CD4-positive, alpha-beta memory T cell (primary cell): ENCODE results near the gene C6orf15. TPM values are rescaled to one million over a fixed set of nuclear protein-coding genes. Genes with fewer than 3 reads are reported as not detected.
"Not testable (repeated sequence)": the region's sequence is repeated elsewhere in the genome, so short reads cannot be mapped to it uniquely, and the experiment has no call there.

Experiments
- CTCF ChIA-PET: fragments of 350-600 bp; sonication (Branson Sonifier 250); formaldehyde crosslinking; loops from one replicate; lab custom pipeline; 2021; ENCODE audit warnings: inconsistent platforms; ENCODE audit not compliant: partially characterized antibody; lab: Charles Lee
- POLR2A ChIA-PET: fragments of 350-600 bp; sonication (Branson Sonifier 250); formaldehyde crosslinking; loops from one replicate; lab custom pipeline; 2021; ENCODE audit not compliant: partially characterized antibody; lab: Charles Lee
- DNase-seq, 5 donors: peaks; one replicate each; pipeline versions ENCODE4 v3.0.0 to v3.0.0-alpha.2; 2020 to 2022; ENCODE audit warnings: mixed read lengths in 1 of 5
- H3K27ac ChIP-seq: one replicate; pipeline ENCODE4 v1.7.0; 2013; ENCODE audit warnings: low read depth, low read length
- H3K27me3 ChIP-seq: 2 replicates; pipeline ENCODE4 v1.7.0; 2013; ENCODE audit warnings: mild to moderate bottlenecking, low read length, moderate library complexity; ENCODE audit not compliant: insufficient read depth
- H3K36me3 ChIP-seq: 2 replicates; pipeline ENCODE4 v1.7.0; 2013; ENCODE audit warnings: mild to moderate bottlenecking, low read length, moderate library complexity; ENCODE audit not compliant: insufficient read depth
- H3K4me1 ChIP-seq: 2 replicates; pipeline ENCODE4 v1.7.0; 2013; ENCODE audit warnings: mild to moderate bottlenecking, low read length, moderate library complexity; ENCODE audit not compliant: insufficient read depth
- H3K4me3 ChIP-seq, 2 donors: one replicate each; pipeline ENCODE4 v1.7.0; 2013; ENCODE audit warnings: low read length in 2 of 2, mild to moderate bottlenecking in 1 of 2
- H3K9me3 ChIP-seq, 2 donors: one replicate each; pipeline ENCODE4 v1.7.0; 2013; ENCODE audit warnings: low read length in 2 of 2, control low read depth in 1 of 2; ENCODE audit not compliant: control insufficient read depth in 1 of 2
- H3K27ac Mint-ChIP-seq, 7 donors: one replicate each; pipeline ENCODE4 v1.8.0; 2020 to 2021; ENCODE audit warnings: mixed read lengths in 7 of 7, mild to moderate bottlenecking in 6 of 7, inconsistent platforms in 3 of 7, moderate library complexity in 3 of 7
- H3K27me3 Mint-ChIP-seq, 2 donors: one replicate each; pipeline ENCODE4 v1.8.0; 2020 to 2021; ENCODE audit warnings: mixed read lengths in 2 of 2
- H3K36me3 Mint-ChIP-seq, 2 donors: one replicate each; pipeline ENCODE4 v1.8.0; 2020 to 2021; ENCODE audit warnings: mixed read lengths in 2 of 2, inconsistent platforms in 1 of 2, mild to moderate bottlenecking in 1 of 2
- H3K4me1 Mint-ChIP-seq, 4 donors: one replicate each; pipeline ENCODE4 v1.8.0; 2020 to 2021; ENCODE audit warnings: mixed read lengths in 4 of 4, mild to moderate bottlenecking in 1 of 4
- H3K4me3 Mint-ChIP-seq, 8 donors: one replicate each; pipeline ENCODE4 v1.8.0; 2020 to 2021; ENCODE audit warnings: mixed read lengths in 8 of 8, mild to moderate bottlenecking in 7 of 8, moderate library complexity in 6 of 8, inconsistent platforms in 3 of 8
- H3K9me3 Mint-ChIP-seq, 8 donors: one replicate each; pipeline ENCODE4 v1.8.0; 2020 to 2021; ENCODE audit warnings: mixed read lengths in 8 of 8, mild to moderate bottlenecking in 5 of 8, inconsistent platforms in 3 of 8, moderate library complexity in 1 of 8
- intact Hi-C: fragments of 100-400 bp; cut with micrococcal nuclease; formaldehyde crosslinking; loops from one replicate; pipeline ENCODE4 v1.15.1; 2023
- polyA plus RNA-seq, 2 donors: library from polyadenylated mRNA; unstranded; fragments of 300-500 nt; fragmentation: Illumina TruSeq; gene quantifications; one replicate each; pipeline ENCODE4 v1.2.3, GENCODE V29; 2021
- total RNA-seq, 2 experiments: library from RNA; stranded (reverse); gene quantifications; one replicate each; pipeline ENCODE4 v1.2.3, GENCODE V29; 2021

The C6orf15 gene
- total and polyA plus RNA-seq, 4 experiments from 2014 or later, result not detected

DNA sequence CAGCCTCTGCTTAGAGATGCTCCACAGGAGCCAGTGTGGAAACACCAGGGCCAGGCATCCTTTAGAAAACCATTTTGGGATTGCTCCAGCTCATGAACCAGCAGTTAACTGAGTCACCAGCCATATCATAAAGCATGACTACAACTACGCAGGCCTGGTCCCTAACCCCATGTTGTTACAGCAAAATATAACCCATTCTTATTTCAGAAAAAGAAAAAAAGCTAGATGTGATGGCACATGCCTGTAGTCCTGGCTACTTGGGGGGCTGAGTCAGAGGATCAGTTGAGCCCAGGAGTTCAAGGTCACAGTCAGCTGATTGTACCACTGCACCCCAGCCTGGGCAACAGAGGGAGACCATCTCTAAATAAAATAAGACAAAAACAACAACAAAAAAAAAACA is 36.8 kb downstream of the C6orf15 start:
- no peaks in the 10 kb centered on the region for H3K36me3 ChIP-seq
- DNase-seq, result no peak
- peaks cover 2 to 8% (median 6%) of the 10 kb centered on the region in 4 donors for H3K4me1 Mint-ChIP-seq
- no peaks in the 10 kb centered on the region for H3K36me3 Mint-ChIP-seq
- peaks cover 8% of the 10 kb centered on the region for H3K4me1 ChIP-seq
- no peak overlapping the region for H3K4me3 Mint-ChIP-seq
- H3K4me3 ChIP-seq, result no peak overlapping the region
- POLR2A ChIA-PET, result no interaction called here
- no peak overlapping the region for H3K27ac ChIP-seq
- H3K9me3 ChIP-seq, result no peaks in the 10 kb centered on the region
- CTCF ChIA-PET, result no interaction called here
- intact Hi-C loops, result no loop called here
- H3K27ac Mint-ChIP-seq, result no peak overlapping the region
- H3K9me3 Mint-ChIP-seq, result no peaks in the 10 kb centered on the region
- no peaks in the 10 kb centered on the region for H3K27me3 ChIP-seq
- H3K27me3 Mint-ChIP-seq, result peaks cover 3% of the 10 kb centered on the region in 2 donors

DNA sequence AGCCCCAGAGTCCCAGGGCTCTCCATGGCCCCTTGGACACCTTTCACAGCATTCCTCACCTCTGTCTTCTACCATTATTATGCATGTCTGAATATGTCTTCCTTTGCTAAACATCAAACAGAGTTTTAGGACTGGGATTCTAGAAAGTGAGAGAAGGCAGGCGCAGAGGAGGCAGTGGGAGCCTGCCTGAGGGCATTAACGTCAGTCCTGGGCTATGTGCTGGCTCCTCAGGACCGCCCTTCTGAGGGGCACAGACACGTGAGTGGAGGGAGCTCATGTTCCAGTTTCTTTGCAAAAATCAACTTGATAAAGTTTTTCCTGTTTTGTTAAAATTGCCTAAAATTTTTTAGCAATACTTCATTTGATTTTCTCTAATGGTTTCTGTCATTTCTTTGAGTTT is 38.0 kb downstream of the C6orf15 start:
- Mint-ChIP-seq H3K9me3 (no peaks in the 10 kb centered on the region), H3K4me3 (no peak overlapping the region), H3K4me1 (peaks cover 0 to 2% (median 1%) of the 10 kb centered on the region in 4 donors), H3K36me3 (no peaks in the 10 kb centered on the region), H3K27me3 (peaks cover 0 to 1% of the 10 kb centered on the region in 2 donors), H3K27ac (peak overlapping the region in 1 of 7 donors; percentile 48)
- Histone ChIP-seq H3K27me3 (no peaks in the 10 kb centered on the region), H3K4me1 (peaks cover 1% of the 10 kb centered on the region), H3K9me3 (no peaks in the 10 kb centered on the region), H3K36me3 (no peaks in the 10 kb centered on the region), H3K4me3 (no peak overlapping the region), H3K27ac (no peak overlapping the region)
- CTCF ChIA-PET, result interaction anchor here (2.9 kb wide), 1 partner anchor 13 kb away, joined by 12 read pairs; no protein-coding TSS in a partner anchor
- intact Hi-C loops, result no loop called here
- DNase-seq, result no peak
- POLR2A ChIA-PET, result no interaction called here

DNA sequence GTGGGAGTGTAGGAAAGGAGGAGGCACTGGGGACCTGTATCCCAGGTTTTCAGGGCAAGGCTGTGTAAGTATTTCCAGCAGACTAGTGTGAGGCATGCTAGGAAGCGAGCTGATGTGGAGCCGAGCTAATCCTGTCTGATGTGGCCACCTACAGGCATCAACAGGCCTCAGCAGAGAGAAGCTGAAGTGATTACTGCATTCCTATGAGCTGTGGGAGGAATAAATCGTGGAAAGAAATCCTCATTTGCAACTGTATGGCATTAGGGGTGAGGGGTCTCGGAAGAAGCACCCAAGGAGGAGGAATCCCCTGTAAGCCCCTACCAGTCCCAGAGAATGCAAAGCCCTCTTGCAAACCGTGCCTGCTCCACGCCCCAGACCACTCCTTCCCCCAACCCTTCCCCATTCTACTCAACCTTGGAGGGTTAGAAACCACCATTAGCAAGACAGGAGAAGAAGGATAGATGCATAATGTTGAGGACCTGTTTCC is 41.6 kb downstream of the C6orf15 start:
- H3K9me3 Mint-ChIP-seq, result no peaks in the 10 kb centered on the region
- no peak for DNase-seq
- Histone ChIP-seq H3K4me3 (no peak overlapping the region), H3K27me3 (no peaks in the 10 kb centered on the region), H3K4me1 (no peaks in the 10 kb centered on the region), H3K27ac (no peak overlapping the region), H3K36me3 (no peaks in the 10 kb centered on the region), H3K9me3 (no peaks in the 10 kb centered on the region)
- no peak overlapping the region for H3K4me3 Mint-ChIP-seq
- peaks cover 0 to 2% (median 0%) of the 10 kb centered on the region in 4 donors for H3K4me1 Mint-ChIP-seq
- peaks cover 0 to 3% of the 10 kb centered on the region in 2 donors for H3K27me3 Mint-ChIP-seq
- H3K27ac Mint-ChIP-seq, result no peak overlapping the region
- H3K36me3 Mint-ChIP-seq, result no peaks in the 10 kb centered on the region
- intact Hi-C loops, result no loop called here
- CTCF ChIA-PET, result interaction anchor here (0.9 to 3.6 kb wide), 7 partner anchors 8 to 277 kb away, joined by 3 to 38 read pairs (median 4); no protein-coding TSS in a partner anchor
- POLR2A ChIA-PET, result no interaction called here

DNA sequence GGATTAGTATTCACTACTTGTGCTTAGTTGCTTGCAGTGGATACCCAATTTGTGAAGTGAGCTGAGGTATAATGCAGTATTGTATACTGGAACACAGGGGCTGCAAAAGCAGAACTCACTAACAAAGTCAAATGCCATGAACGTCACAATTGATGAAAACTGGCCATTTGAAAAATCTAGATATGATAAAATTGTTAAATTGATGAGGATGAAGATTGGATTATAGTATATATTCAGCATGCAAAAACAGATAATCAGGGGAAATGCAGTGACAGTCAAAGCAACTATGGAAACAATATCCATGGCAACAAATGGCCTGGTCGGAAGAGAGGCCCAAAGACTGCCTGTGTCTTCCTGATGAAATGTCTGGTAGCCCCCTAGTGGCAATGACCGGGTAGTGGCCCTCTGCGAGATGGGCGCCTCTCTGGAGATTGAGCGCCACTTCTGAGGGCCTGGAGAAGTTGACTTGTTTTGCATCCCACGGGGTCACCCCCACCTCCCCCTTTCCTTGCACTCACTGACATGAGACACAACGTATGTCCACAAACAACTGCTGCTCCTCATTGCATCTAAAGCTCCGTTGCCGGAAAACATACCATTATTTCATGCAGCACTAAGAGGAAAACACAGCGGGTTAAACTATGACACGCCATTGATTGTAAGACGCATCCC is 43.6 kb downstream of the C6orf15 start:
- H3K4me1 ChIP-seq, result no peaks in the 10 kb centered on the region
- no peaks in the 10 kb centered on the region for H3K9me3 ChIP-seq
- Mint-ChIP-seq H3K27me3 (peaks cover 0 to 3% of the 10 kb centered on the region in 2 donors), H3K4me1 (peaks cover 0 to 2% (median 0%) of the 10 kb centered on the region in 4 donors), H3K36me3 (no peaks in the 10 kb centered on the region), H3K9me3 (no peaks in the 10 kb centered on the region), H3K4me3 (no peak overlapping the region), H3K27ac (peak overlapping the region in 2 of 7 donors; percentile 12 to 17)
- POLR2A ChIA-PET, result no interaction called here
- no peak overlapping the region for H3K4me3 ChIP-seq
- DNase-seq, result peak; percentile 58 to 72 (median 66)
- intact Hi-C loops, result loop anchor here (1.0 kb wide), 2 partner anchors 18 to 155 kb away; partner anchors contain the start of gene VARS2
- no peaks in the 10 kb centered on the region for H3K27me3 ChIP-seq
- no peaks in the 10 kb centered on the region for H3K36me3 ChIP-seq
- CTCF ChIA-PET, result interaction anchor here (0.8 to 3.6 kb wide), 18 partner anchors 10 to 390 kb away, joined by 3 to 38 read pairs (median 4); partner anchors contain the start of gene VARS2
- H3K27ac ChIP-seq, result no peak overlapping the region

DNA sequence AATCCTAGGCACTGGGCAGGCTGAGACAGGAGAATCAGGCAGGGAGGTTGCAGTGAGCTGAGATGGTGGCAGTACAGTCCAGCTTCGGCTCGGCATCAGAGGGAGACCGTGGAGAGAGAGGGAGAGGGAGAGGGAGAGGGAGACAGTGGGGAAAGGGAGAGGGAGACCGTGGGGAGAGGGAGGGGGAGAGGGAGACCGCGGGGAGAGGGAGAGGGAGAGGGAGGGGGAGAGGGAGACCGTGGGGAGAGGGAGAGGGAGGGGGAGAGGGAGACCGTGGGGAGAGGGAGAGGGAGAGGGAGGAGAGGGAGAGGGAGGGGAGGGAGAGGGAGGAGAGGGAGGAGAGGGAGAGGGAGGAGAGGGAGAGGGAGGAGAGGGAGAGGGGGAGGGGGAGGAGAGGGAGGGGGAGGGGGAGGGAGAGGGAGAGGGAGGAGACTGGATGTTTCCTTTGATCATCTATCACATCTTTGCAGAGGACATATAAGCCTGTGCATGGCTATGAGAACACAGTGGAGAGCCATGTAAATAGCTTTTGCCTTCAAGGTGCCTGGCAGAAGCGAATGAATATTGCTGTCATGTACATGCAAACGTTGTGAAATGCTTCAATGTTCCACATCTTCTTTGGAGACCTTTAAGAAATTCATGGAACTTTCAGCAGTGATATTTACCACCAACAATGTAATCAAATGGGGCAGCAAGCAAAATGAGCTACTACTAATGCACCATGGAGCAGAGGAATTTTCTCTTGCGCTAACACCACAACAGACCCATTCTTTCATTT is 44.3 kb downstream of the C6orf15 start:
- POLR2A ChIA-PET, H3K27me3 ChIP-seq, H3K27ac Mint-ChIP-seq, H3K4me3 ChIP-seq, DNase-seq, H3K36me3 ChIP-seq, H3K4me1 ChIP-seq, H3K9me3 Mint-ChIP-seq, H3K36me3 Mint-ChIP-seq, intact Hi-C loops, H3K27me3 Mint-ChIP-seq, H3K4me3 Mint-ChIP-seq, H3K4me1 Mint-ChIP-seq, H3K27ac ChIP-seq, H3K9me3 ChIP-seq: not testable (repeated sequence)
- CTCF ChIA-PET, result interaction anchor here (0.7 to 3.6 kb wide), 12 partner anchors 11 to 362 kb away, joined by 3 to 38 read pairs (median 6); partner anchors contain the start of gene VARS2

DNA sequence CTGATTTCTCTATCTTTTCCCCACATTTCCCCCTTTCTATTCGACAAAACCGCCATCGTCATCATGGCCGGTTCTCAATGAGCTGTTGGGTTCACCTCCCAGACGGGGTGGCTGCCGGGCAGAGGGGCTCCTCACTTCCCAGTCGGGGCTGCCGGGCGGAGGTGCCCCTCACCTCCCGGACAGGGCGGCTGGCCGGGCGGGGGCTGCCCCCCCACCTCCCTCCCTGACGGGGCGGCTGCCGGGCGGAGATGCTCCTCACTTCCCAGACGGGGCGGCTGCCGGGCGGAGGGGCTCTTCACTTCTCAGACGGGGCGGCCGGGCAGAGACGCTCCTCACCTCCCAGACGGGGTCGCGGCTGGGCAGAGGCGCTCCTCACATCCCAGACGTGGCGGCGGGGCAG is 45.3 kb downstream of the C6orf15 start:
- POLR2A ChIA-PET, H3K4me1 Mint-ChIP-seq, DNase-seq, H3K4me1 ChIP-seq, H3K9me3 ChIP-seq, intact Hi-C loops, H3K27ac Mint-ChIP-seq, H3K9me3 Mint-ChIP-seq, H3K27me3 ChIP-seq, H3K36me3 ChIP-seq, H3K4me3 ChIP-seq, H3K27ac ChIP-seq, CTCF ChIA-PET, H3K27me3 Mint-ChIP-seq, H3K4me3 Mint-ChIP-seq, H3K36me3 Mint-ChIP-seq: not testable (repeated sequence)

DNA sequence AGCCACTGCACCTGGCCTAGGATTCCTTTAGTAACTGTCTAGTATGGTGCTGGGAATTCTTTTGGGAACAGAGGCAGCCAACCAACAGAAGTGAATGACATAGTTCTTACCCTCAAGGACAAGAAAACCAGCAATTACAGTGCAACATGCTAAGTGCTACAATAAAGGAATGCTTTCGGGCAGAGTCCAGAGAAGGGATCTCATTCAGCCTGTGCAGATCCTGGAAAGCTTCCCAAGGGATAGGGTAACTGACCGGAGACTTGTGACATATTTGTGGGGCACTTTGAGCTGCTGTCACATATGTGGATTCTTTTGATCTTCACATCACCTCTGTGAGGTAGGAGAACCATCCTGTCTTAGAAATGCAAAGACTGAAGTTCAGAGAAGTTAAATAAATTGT is 46.8 kb downstream of the C6orf15 start:
- H3K36me3 Mint-ChIP-seq, result no peaks in the 10 kb centered on the region
- Histone ChIP-seq H3K36me3 (no peaks in the 10 kb centered on the region), H3K4me1 (no peaks in the 10 kb centered on the region), H3K27me3 (no peaks in the 10 kb centered on the region), H3K4me3 (no peak overlapping the region), H3K9me3 (no peaks in the 10 kb centered on the region), H3K27ac (no peak overlapping the region)
- peaks cover 4 to 6% of the 10 kb centered on the region in 2 donors for H3K27me3 Mint-ChIP-seq
- intact Hi-C loops, result no loop called here
- CTCF ChIA-PET, result no interaction called here
- peaks cover 0 to 2% (median 0%) of the 10 kb centered on the region in 4 donors for H3K4me1 Mint-ChIP-seq
- no peak overlapping the region for H3K27ac Mint-ChIP-seq
- peaks cover 0 to 1% (median 0%) of the 10 kb centered on the region in 8 donors for H3K9me3 Mint-ChIP-seq
- DNase-seq, result no peak
- POLR2A ChIA-PET, result no interaction called here
- H3K4me3 Mint-ChIP-seq, result no peak overlapping the region
